HG03039 (cell line): ENCODE results near the gene SORCS1.

Experiments used
- ATAC-seq: cut with Tn5 transposase; IDR thresholded peaks from one replicate; pipeline ENCODE4 v1.9.1; 2021; ENCODE audit warnings: mild to moderate bottlenecking, moderate library complexity; ENCODE audit not compliant: unreplicated experiment

The SORCS1 gene

DNA sequence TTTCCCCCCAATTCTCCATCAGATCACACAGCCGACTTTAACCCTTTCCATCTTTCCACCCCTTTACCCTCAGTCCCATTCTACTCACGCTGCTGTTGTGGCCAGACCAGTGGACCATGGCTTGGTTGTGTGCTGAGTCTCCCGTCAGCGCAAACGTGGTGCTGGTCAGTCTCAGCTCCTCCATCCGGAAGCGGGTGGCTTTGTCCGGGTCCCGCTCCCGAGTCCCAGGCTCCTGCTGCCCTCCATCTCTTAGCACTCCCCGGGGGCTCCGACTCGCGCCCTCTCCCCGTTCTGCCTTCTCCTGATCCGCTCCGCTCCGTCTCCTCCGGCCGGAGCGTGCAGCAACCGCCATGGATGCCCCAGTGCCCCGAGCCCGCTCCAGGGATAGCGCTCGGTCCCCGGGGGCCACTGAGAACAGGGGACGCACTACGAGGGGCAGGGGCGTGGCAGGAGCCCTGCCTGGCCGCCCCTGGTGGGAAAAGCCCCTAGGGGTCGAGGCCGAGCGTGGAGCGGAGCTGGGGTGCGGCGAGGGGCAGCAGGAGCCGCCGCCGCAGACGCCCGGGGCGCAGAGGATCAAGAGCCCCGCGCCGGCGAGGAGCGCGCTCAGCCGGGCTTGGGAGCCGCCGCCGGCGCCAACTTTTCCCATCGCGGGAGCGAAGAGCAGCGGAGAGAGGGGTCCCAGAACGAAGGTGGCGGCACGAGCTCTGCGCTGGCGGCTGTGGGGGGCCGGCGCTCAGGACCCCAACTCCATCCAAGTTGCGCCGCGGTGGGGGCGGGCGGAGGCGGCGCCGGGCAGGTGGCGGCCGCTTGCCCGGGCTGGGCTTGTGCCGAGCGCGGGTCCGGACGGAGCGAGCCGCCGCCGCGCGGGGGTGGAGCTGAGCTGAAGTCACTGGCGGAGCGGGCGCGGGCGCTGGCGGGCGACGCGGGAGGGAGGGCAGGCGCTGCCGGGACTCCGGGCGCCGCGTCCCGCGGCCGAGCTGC, at the start of gene SORCS1:
Gene SORCS1, minus strand, starts transcription at position 826 of the 981 bp plus-strand sequence.
- no peak for ATAC-seq

DNA sequence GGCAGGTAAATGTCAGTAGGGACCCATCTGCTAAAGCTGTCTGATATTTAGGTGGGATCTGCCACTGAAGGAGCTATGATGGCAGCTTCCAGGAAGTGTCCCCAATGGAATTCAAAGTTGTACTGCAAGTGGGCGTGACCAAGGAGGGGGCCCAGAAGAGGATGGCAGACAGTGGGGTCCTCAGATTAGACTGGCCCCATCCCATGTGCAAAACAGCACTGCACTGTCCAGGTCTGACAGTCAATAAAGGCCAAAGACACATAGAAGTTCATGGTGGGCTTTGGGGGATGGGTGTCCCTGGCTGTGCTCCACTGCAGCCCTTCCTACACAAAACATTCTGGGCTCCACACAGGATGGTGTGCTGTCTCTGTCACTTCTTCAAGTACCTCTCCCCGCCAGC, 49.8 kb upstream of the SORCS1 start:
- ATAC-seq, result no peak

DNA sequence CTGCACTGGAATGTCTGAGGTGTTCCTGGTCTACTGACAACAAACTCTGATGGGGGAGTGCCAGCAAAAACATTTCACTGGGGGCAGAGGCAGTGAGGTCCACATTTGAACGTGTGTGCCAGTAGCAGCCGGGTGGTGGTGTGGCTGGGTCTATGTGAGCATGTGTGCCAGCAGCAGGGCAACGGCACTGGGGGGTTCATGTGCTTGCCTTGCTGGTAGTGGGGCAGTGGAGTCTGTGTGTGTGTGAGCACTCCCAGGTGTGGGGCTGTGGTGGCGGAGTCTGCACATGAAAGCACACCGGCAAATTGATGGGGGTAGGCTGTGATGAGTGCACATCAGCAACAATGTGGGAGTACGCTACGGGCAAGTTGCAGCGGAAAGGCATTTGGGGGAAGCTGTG, 49.4 kb upstream of the SORCS1 start:
- ATAC-seq, result no peak

DNA sequence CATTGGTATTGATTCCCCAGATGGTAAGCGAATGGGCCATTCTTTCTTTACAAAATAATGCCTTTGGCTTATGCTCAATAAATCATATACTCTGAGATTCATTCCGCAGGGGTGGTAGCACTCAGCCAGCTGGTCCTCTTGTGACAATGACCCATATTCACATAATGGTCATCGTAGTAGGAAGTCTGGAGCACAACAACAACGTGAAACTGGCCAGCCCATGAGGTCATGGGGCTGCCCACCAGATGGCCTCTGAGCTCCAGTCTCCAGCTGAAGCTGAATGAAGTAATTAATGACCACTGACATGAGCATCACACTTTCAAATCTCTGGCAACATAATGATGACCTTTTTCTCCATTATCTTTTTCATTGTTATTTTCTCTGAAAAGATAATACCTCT, 42.3 kb upstream of the SORCS1 start:
- ATAC-seq, result no peak

DNA sequence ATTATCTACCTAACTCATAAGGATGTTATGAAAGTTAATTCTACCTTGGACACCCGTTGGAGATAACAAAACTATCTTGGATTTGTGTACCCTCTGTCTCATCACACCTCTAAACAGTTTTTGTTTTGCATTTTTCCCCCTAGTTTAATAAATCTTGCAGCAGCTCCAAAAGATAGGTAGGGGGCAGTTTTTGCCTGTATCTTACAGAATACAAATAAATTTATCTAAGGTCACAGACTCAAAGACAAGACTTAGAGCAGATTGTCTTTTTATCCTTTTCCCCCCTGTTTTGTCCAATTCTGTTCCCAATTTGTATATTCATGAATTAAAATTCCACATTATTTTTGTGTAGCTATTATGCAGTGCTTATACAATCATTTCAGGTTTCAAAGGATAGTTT, 5.0 kb upstream of the SORCS1 start:
- ATAC-seq, result no peak

DNA sequence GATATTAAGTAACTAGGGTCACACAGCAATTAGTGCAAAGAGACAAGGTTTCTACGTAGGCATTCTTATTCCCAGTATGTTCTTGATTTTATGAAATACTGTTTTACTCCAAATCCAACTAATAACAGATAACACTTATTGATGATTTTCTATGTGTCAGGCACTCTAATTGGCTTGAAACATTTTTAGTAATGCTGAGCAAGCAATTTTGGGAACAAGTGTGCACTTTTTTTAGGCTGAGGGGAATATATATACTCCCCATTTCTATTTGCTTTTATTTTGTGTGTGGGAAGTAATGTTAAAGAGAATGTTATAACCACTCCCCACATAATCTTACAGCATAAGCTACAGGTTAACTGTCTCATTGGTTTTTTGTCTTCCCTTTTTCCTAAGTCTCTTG, 4.2 kb upstream of the SORCS1 start:
- ATAC-seq, result no peak

DNA sequence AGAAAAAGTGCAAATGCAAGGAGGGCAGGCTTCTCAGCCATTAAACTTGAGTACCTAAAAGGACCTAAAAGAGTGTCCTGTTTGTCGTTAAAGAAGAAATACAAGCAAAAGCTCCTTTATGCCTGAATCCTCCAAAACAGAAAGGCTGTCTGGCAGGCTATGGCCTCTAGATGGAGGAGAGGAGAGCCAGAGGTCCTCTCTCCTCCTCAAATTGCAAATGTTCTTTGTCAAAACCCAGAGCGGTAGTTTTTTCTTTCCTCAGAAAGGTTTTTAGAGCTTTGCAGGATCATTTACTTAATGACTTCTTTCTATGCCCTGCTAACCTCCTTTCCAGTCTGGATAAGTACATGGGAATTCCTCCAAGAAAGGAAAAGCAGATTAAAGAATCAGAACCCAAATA, 1.9 kb upstream of the SORCS1 start:
- ATAC-seq, result no peak

DNA sequence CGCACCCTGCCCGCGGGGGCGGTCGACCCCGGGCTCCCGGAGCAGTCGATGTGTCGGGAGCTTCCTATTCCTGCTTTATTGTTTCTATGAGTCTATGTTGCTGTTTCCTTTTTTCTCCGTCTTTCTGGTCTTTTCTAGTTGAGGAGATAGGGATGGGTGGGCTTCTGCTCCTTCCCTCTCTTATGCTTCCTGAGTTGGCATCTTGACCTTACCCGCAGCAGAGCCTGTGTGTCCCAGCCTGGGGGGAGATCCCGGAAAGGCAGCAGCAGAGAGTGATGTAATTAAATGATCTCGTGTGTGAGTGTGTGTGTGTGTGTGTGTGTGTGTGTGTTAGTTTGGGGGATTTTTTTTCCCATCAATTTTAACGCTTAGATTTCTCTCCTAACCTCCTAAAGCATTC, 486 bp upstream of the SORCS1 start:
- no peak for ATAC-seq

DNA sequence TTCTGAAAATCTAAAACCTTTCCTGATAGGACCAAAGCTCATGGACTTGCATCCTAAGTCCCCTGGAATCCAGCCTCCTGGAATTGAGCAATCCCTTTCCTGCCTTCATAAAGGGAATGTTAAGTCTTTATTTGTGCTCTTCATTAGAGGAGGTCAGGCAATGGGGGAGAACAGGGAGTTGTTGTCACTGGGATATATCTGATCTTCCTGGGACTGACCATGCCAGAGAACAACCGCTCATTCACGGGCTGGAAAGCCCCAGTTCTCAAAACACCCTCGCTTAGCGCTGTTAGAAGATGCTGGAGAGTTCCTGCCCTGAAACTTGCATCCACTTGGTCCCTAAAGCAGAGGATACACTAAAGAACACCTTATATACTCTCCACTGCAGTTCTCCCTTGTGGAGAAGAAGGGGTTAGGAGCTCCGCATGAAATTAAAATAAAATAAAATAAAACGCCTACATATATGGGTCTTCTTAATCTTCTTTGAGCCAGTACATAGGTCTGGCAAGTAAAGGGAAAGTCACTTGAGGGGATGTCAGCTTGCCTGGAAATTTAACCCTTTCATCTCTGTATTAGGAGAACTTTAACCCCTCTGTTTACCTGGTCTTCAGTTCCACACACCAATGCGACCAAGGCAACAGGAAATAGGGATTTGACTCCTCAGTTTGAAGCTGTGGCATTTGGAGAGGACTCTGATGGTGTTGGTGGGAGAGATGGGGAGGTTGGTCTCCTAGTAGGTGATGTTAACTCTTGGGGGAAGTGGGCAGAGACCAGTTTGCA, 1.2 kb downstream of the SORCS1 start:
- ATAC-seq, result no peak

DNA sequence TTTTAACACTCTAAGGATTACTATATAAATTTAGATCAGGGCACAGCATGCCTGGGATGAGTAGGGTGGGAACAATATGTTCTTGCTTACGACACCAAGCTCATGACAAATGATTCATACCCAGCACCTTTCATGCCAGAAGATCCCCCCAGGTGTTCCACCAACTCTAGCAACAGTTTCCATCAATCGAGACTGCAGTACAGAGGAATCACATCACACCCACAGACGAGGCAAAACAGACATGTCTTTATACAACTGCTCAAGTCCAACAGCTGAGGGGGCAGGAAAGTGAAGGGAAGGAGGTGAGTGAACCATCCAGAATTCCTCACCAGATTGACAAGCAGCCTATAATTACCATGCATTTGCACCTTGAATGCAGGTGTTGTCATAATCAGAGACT, 3.6 kb downstream of the SORCS1 start:
- ATAC-seq, result no peak

DNA sequence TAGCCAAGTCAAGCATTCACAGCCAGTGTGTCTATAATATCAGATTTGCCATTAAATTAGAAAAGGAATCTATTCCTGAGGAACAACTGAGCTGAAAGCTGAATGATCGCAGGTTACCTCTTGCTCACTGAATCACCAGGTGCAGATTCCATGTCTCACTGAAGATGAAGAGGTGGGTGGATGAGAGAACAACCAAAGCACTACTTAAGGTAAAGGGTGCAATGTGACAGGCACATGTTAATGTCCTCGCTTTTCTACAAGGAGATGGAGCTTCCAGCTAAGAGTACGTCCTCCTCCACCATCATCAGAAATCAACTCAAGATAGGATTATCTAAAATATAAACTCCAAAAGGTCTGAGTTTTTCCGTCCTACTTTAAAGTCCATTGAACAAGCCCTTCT, 4.6 kb downstream of the SORCS1 start:
- ATAC-seq, result no peak

DNA sequence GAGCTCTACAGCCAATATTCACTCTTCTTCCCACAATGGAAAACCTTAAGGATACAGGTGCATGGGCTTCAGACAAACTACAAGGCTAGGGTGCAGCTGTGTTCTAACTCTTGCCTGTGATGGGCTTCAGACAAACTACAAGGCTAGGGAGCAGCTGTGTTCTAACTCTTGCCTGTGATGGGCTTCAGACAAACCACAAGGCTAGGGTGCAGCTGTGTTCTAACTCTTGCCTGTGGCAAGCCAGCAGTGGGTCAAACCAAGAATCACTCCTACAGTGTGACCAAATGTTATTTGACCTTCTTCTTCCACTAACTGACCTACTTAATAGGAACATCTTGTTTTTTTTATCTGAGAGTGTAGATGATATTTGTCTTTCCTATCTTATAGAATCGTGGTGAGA, 7.4 kb downstream of the SORCS1 start:
- no peak for ATAC-seq

DNA sequence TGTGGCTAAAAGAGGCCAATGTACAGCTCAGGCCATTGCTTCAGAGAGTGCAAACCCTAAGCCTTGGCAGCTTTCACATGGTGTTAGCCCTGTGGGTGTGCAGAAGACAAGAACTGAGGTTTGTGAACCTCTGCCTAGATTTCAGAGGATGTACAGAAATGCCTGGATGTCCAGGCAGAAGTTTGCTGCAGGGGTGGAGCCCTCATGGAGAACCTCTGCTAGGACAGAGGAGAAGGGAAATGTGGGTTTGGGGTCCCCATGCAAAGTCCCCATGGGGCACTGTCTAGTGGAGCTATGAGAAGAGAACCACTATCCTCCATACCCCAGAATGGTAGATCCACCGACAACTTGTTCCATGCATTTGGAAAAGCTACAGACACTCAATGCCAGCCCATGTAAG, 12.4 kb downstream of the SORCS1 start:
- ATAC-seq, result no peak

DNA sequence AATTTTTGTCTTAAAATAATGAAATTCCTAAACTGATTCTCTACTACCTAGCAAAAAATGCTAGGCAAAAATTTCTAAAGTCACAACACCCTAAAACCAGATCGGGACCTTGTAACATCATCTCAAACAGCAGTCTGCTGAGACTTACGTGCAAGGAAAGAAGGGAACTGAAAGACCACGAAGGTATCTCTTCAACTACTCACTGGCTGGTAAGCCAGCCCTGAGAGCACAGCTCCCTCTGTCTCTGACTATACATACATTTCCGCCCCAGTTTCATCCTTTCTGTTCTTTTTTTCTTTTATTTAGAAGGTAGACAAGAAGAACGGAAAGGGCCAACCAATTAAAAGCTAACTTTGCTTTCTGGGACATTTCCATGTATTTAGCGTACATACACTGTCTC, 15.6 kb downstream of the SORCS1 start:
- no peak for ATAC-seq

DNA sequence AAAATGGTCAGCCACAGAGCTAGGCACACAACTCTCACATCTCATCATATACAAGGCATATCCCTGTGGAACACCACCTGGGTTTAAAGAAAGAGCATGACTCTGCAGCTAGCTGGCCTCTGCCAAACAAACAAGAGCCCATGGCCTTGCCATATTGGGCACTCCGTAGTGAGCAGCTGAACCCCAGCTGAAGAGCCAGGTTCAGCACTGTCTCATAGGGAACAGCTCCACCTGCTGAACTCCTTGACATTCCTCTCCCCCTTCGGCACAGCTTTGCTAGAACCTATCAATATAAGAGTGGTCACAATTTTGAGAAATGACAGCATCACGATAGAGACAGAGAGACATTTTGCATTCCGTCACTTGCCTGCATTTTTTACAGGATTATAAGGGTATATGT, 20.0 kb downstream of the SORCS1 start:
- no peak for ATAC-seq

DNA sequence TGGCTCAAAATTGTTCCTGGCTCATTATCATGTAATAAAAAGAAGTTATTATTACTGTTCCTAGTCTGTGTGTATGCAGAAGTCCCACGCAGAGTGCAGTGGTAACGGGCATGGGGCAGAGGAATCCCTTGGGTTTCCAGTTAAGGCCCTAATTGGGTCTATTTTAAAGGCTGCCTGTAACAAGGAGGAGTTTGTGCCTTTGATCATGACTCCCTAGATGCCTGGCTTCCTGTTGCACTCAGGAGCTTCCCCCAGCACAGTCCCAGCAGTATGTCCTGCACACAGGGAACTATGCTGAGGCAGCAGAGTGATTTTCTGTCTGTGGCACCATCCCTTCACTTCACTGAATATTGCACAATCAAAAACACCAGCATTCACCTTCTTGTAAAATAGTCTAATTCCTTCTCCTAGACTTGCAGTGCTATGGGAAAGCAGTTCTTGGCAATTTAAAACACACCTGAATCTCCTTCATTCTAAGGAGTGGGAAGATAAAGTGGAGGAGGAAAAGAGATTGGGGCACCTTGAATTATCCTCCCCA, 22.9 kb downstream of the SORCS1 start:
- no peak for ATAC-seq

DNA sequence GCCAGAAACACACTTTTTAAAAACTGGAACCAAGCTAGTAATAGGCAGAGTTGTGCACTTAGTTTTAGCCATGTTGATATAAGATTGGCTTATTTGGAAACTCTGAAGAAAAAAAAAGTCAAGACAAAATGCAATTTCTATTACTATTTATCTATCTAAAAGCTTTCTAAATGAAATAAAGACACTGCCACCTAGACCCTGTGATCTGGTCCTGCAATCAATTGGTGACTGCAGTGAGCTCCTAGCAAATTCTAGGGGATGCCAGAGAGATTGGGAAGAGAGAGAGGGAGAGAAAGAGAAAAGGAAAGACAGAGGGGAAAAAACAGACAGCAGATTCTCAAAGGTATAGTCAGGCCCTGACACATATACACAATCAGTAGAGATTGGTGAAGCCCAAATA, 25.3 kb downstream of the SORCS1 start:
- no peak for ATAC-seq

DNA sequence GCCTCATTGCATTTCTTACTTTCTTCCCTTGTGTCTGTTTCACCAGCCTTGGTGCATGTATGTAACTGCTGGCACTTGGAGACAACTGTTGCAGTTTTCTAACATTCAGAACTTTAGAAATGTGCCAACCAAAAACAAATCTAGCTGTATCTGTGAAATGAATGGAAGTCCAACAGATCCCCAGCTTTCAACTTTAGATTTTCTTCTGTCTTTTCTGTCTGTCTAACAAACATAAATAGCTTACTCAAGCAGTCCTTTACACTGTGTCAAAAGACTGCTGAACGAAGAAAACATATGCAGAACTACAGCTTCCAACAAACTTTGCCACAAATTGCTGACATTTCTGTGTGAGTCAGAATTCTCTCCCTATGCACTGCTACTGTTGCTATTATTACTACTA, 30.9 kb downstream of the SORCS1 start:
- no peak for ATAC-seq

DNA sequence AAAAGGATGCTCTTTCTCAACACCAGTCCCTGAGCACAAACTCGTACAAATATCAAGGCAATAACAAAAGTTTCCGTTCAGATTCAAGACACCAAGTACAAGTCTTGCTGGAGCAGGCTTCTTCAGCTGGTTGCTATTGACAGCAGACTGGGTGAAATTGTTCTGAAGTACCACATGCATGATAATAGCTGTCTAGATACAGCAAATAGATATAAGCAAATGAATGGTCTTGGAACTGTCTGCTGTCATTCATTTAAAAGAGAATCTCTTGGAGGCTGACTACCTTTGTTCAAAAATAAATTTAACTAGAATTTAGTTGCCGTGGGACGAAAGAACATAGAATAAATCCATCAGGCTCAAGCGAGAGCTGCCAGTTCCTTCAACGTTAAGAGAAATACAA, 35.5 kb downstream of the SORCS1 start:
- ATAC-seq, result no peak

DNA sequence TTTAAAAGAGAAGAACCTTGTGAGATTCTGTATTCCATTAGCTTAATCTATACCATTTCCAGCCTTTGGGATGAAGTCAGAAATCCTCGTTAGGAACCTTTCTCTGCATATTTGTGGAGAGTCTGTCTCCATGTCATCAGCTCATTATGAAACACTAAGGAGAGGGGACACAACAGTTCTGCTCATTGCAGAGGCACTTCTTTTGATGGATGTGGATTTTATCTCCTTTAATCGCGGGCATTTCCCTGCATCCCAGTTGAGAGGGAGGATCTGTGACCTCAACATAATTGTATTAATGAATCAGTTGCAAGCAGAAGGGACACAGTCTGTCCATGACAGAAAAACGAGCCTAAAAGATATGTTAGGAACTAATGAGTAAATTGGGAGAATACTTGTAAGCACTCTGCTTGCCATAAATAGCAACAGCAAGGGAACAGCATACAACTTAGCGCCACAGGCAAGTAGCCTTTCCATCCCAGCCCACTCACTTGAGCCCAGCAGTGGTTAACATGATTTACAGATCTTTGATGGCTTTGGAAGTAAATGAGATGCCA, 37.9 kb downstream of the SORCS1 start:
- no peak for ATAC-seq

DNA sequence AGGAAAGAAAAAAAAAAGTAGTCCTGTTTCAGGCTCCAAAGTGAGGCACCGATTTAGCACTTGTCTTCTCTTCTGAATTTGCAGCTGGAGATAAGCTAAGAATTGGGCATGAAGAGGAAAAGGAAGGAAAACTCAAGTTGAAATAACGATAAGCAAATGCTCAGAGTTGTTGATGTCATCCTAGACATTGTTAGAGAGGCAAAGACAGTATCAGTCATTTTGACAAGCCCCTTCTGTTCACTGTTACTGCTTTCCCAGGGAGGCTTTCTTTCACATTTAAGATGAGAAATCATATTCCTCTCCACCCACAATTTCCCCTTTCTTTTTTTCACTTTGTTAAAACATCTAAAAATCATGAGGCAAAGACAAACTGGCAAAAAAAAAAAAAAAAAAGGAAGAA, 41.8 kb downstream of the SORCS1 start:
- ATAC-seq, result no peak

DNA sequence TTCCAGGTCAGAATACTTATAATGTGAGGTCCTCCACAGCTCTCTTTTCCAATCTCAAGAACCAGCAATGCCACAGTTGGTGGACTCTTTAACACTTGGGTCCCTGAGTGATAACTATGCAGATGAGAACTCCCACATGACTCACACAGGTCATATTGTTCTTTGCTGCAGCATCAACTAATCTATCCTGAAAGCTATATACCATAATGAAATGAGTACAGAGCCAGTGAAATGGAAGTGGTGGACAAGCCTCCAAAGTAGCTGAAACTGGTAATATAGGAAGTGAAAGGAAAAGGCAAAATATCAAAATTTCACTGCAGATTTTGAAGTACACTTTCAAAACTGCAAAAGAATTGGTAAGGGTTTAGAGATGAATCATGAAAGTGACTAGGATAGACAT, 45.6 kb downstream of the SORCS1 start:
- ATAC-seq, result no peak
